ENCODE data around the gene CDCA8.
"Not testable (repeated sequence)": the region's sequence is repeated elsewhere in the genome, so short reads cannot be mapped to it uniquely, and the experiment has no call there.

DNA sequence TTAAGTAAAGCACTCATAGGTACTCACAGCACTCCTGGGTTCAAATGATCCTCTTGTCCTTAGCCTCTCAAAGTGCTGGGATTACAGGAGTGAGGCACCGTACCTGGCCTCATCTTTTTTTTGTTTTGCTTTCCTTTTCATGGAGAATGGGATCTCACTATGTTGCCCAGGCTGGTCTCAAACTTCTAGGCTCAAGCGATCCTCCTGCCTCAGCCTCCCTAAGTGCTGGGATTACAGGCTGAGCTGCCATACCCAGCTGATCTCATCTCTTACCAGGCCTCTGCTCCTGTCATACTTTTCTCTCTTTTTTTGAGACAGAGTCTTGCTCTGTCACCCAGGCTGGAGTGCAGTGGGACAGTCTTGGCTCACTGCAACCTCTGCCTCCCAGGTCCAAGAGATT, 4.6 kb upstream of the CDCA8 start:
- TF ChIP-seq CTCF (conservative IDR thresholded peaks at IDR 0.05; ENCODE audit: low read depth, low read length); EZH2 (IDR thresholded peaks at IDR 0.05; ENCODE audit: borderline replicate concordance, low read depth, low read length, poor library complexity, severe bottlenecking): not testable (repeated sequence)

Data from A673 (cell line).